IMR-90 (cell line): ENCODE measurements around the gene ME3. TPM values are rescaled to one million over a fixed set of nuclear protein-coding genes. Genes with fewer than 3 reads are reported as not detected.

ENCODE experiments used
- ATAC-seq: fragments of 200-7000 bp; cut with Tn5 transposase; 2 replicates; pipeline ENCODE4 v1.9.1; 2020; ENCODE audit warnings: low read depth, mild to moderate bottlenecking, moderate library complexity
- BruUV-seq: library from RNA; stranded (reverse); fragments of 400-500 nt; replicated peaks from 2 replicates; lab custom pipeline; 2021; lab: Mats Ljungman, UMichigan
- CTCF ChIA-PET: fragments of 300-600 bp; formaldehyde crosslinking; extraction: SDS; loops from one replicate; lab custom pipeline; 2021; ENCODE audit warnings: antibody characterized with exemption; lab: Yijun Ruan, JAX
- POLR2A ChIA-PET: fragments of 300-600 bp; sonication (Branson Sonifier 250); formaldehyde crosslinking; loops from one replicate; lab custom pipeline; 2022; ENCODE audit warnings: antibody characterized with exemption; ENCODE audit not compliant: unreplicated experiment; lab: Charles Lee
- DNase-seq: peaks from one replicate; pipeline ENCODE4 v3.0.0; 2013
- H2AFZ ChIP-seq: replicated peaks from 2 replicates; pipeline ENCODE3; 2013; ENCODE audit warnings: low read length, mild to moderate bottlenecking; ENCODE audit not compliant: poor library complexity
- H2AK5ac ChIP-seq: 2 replicates; pipeline ENCODE4 v1.6.1; 2013; ENCODE audit warnings: low read depth, low read length, inconsistent platforms
- H2AK9ac ChIP-seq: replicated peaks from 2 replicates; pipeline ENCODE3; 2013; ENCODE audit warnings: mild to moderate bottlenecking, low read depth, low read length, moderate library complexity; ENCODE audit not compliant: poor library complexity
- H2BK120ac ChIP-seq: 2 replicates; pipeline ENCODE4 v1.6.1; 2013; ENCODE audit warnings: low read depth, low read length, inconsistent platforms
- H2BK15ac ChIP-seq: 3 replicates; pipeline ENCODE4 v1.6.1; 2013; ENCODE audit warnings: low read depth, low read length, inconsistent platforms
- H2BK20ac ChIP-seq: 2 replicates; pipeline ENCODE4 v1.6.1; 2013; ENCODE audit warnings: low read depth, mild to moderate bottlenecking, inconsistent platforms, low read length, moderate library complexity
- H2BK5ac ChIP-seq: 2 replicates; pipeline ENCODE4 v1.6.1; 2013; ENCODE audit warnings: mild to moderate bottlenecking, low read depth, low read length, inconsistent platforms; ENCODE audit not compliant: poor library complexity, severe bottlenecking
- H3K14ac ChIP-seq: replicated peaks from 2 replicates; pipeline ENCODE4 v1.6.1; 2013; ENCODE audit warnings: low read depth, low read length, inconsistent platforms
- H3K18ac ChIP-seq: 2 replicates; pipeline ENCODE4 v1.6.1; 2013; ENCODE audit warnings: low read depth, low read length, control low read depth
- H3K23ac ChIP-seq: 2 replicates; pipeline ENCODE4 v1.6.1; 2013; ENCODE audit warnings: low read depth, low read length, inconsistent platforms
- H3K27ac ChIP-seq: 2 replicates; pipeline ENCODE4 v1.5.1; 2013; ENCODE audit warnings: mild to moderate bottlenecking, control low read depth, low read length; ENCODE audit not compliant: insufficient read depth
- H3K27me3 ChIP-seq: 2 replicates; pipeline ENCODE4 v1.6.1; 2013; ENCODE audit warnings: low read length; ENCODE audit not compliant: control insufficient read depth, insufficient read depth
- H3K36me3 ChIP-seq: 2 replicates; pipeline ENCODE4 v1.6.1; 2013; ENCODE audit warnings: low read length, mixed read lengths; ENCODE audit not compliant: control insufficient read depth, insufficient read depth
- H3K4ac ChIP-seq: 2 replicates; pipeline ENCODE4 v1.6.1; 2013; ENCODE audit warnings: low read depth, low read length, inconsistent platforms
- H3K4me1 ChIP-seq: 2 replicates; pipeline ENCODE4 v1.6.1; 2013; ENCODE audit warnings: low read length, mixed read lengths; ENCODE audit not compliant: control insufficient read depth, insufficient read depth
- H3K4me2 ChIP-seq: 2 replicates; pipeline ENCODE4 v1.6.1; 2013; ENCODE audit warnings: low read depth, mild to moderate bottlenecking, control low read depth, low read length, moderate library complexity
- H3K4me3 ChIP-seq: 2 replicates; pipeline ENCODE4 v1.5.1; 2013; ENCODE audit warnings: low read depth, mild to moderate bottlenecking, control low read depth, low read length, moderate library complexity; ENCODE audit not compliant: insufficient read depth
- H3K56ac ChIP-seq: 2 replicates; pipeline ENCODE4 v1.6.1; 2013; ENCODE audit warnings: low read length, inconsistent platforms; ENCODE audit not compliant: insufficient read depth; ENCODE audit errors: extremely low read depth
- H3K79me1 ChIP-seq, 2 experiments: 2 replicates each; pipeline ENCODE4 v1.6.1; 2013; ENCODE audit warnings: low read length in 2 of 2, inconsistent platforms in 1 of 2, low read depth in 1 of 2
- H3K9ac ChIP-seq: 2 replicates; pipeline ENCODE4 v1.6.1; 2013; ENCODE audit warnings: low read depth, low read length, control low read depth
- H3K9me1 ChIP-seq: 2 replicates; pipeline ENCODE4 v1.6.1; 2013; ENCODE audit warnings: low read length, inconsistent platforms; ENCODE audit not compliant: insufficient read depth
- H3K9me3 ChIP-seq: 2 replicates; pipeline ENCODE4 v1.6.1; 2013; ENCODE audit warnings: low read length; ENCODE audit not compliant: control insufficient read depth, insufficient read depth
- H4K20me1 ChIP-seq: 2 replicates; pipeline ENCODE4 v1.6.1; 2013; ENCODE audit warnings: low read length, inconsistent platforms; ENCODE audit not compliant: insufficient read depth
- H4K5ac ChIP-seq: 2 replicates; pipeline ENCODE4 v1.6.1; 2013; ENCODE audit warnings: mild to moderate bottlenecking, low read depth, low read length, control low read depth
- H4K8ac ChIP-seq, 2 experiments: 2 replicates each; pipeline ENCODE4 v1.6.1; 2013; ENCODE audit warnings: low read depth in 2 of 2, low read length in 2 of 2, control low read depth in 1 of 2, inconsistent platforms in 1 of 2
- H4K91ac ChIP-seq: 2 replicates; pipeline ENCODE4 v1.6.1; 2013; ENCODE audit warnings: low read depth, low read length, inconsistent platforms; ENCODE audit not compliant: insufficient read depth
- BHLHE40 ChIP-seq: fragments of 150-350 bp; IDR thresholded peaks from 2 replicates; pipeline ENCODE4 v1.6.1; 2016; ENCODE audit warnings: mild to moderate bottlenecking, low read depth, low read length
- MXI1 ChIP-seq: IDR thresholded peaks from 2 replicates; pipeline ENCODE4 v1.6.1; 2012; ENCODE audit warnings: low read depth, mild to moderate bottlenecking, low read length, moderate library complexity, borderline replicate concordance
- NFE2L2 ChIP-seq: fragments of 150-350 bp; IDR thresholded peaks from 2 replicates; pipeline ENCODE4 v1.6.1; 2016; ENCODE audit warnings: low read depth, mild to moderate bottlenecking, low read length
- POLR2A ChIP-seq: IDR thresholded peaks from 2 replicates; pipeline ENCODE4 v1.6.1; 2012; ENCODE audit warnings: mild to moderate bottlenecking, low read depth, low read length
- RAD21 ChIP-seq: IDR thresholded peaks from 2 replicates; pipeline ENCODE4 v1.6.1; 2012; ENCODE audit warnings: low read length, improper control_type of control experiment
- WGBS, 2 experiments: methylation state at CpG; one replicate each; pipeline versions ENCODE4 v1.1.5 to v1.1.7; 2013; ENCODE audit warnings: missing lambda C conversion rate in 2 of 2; ENCODE audit not compliant: insufficient read length in 1 of 2; ENCODE audit errors: extremely low coverage in 2 of 2; 5-methylcytosine and 5-hydroxymethylcytosine counted together
- dilution Hi-C: fragments of 300-500 bp; cut with HindIII; formaldehyde crosslinking; loops from one replicate; pipeline ENCODE4 v1.14.3; 2018; ENCODE audit warnings: low sequenced_read_pairs; ENCODE audit not compliant: unreplicated experiment
- in situ Hi-C: fragments of 300-500 bp; cut with MboI; formaldehyde crosslinking; loops from 3 replicates; pipeline ENCODE4 v1.14.3; 2019; ENCODE audit warnings: low sequenced_read_pairs, inconsistent platforms, mixed read lengths
- intact Hi-C: fragments of 100-400 bp; cut with micrococcal nuclease; formaldehyde crosslinking; loops from 2 replicates; pipeline ENCODE4 v1.10.0; 2022
- polyA plus RNA-seq, 3 experiments: library from polyadenylated mRNA; depleted of rRNA; stranded (reverse); fragments of >200 nt; gene quantifications; 2 replicates each; pipeline ENCODE4 v1.2.3, GENCODE V29; 2012; ENCODE audit warnings: low replicate concordance in 1 of 3
- total RNA-seq: library from RNA; depleted of rRNA; stranded (reverse); fragments of >200 nt; gene quantifications from 2 replicates; pipeline ENCODE4 v1.2.3, GENCODE V29; 2012
- TF ChIP-seq, protein P1 (sequence below): fragments of 150-350 bp; IDR thresholded peaks from 2 replicates; pipeline ENCODE4 v1.6.1; 2016; ENCODE audit warnings: low read depth, mild to moderate bottlenecking, low read length, moderate library complexity, borderline replicate concordance
- TF ChIP-seq, protein P2 (sequence below): fragments of 150-350 bp; IDR thresholded peaks from 2 replicates; pipeline ENCODE4 v1.6.1; 2017; ENCODE audit warnings: mild to moderate bottlenecking, antibody characterized with exemption, low read length, low read depth
- TF ChIP-seq, protein P3 (sequence below): conservative IDR thresholded peaks from 2 replicates; pipeline ENCODE4 v1.5.1; 2012; ENCODE audit warnings: mild to moderate bottlenecking, low read depth, low read length, improper control_type of control experiment

Gene ME3
- total and polyA plus RNA-seq, 2 of the 4 experiments (the other 2 are of a cell fraction): 7.8 to 9.0 TPM

DNA sequence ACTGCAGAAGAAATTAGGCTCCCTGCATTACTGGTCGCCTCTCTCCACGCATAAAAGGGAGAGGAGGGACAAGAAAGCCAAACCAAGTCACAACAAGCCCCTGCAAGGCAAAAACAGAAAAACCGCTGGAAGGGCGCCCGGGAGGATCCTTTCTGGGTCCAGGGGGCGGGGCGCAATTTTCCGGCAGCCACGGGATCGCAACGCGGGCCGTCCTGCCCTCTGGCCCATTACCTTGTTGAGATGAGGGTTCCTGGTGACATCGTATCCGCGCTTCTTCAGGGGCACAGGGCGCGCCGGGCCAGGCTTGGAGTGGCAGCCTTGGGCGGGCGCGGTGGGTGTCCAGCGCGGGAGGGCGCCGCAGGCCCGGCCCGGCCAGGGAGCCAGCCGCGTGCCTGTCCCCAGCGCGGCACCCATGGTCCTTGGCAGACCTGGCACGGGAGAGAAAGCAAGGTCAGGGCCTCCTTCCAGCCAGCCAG lies 847 bp downstream of the ME3 start:
- dilution Hi-C loops (no loop called here), in situ Hi-C loops (loop anchor here (5.0 kb wide), 1 partner anchor 131 kb away; the partner anchor contains the start of gene PRSS23), intact Hi-C loops (loop anchor here (2.0 to 10.0 kb wide), 4 partner anchors 63 to 243 kb away; no protein-coding TSS in a partner anchor)
- no peaks in the 10 kb centered on the region for H3K9me3 ChIP-seq
- peak overlapping the region; percentile 53; the same call in 1 of the 2 replicates for H3K14ac ChIP-seq
- ChIA-PET CTCF (interaction anchor here (0.9 to 1.7 kb wide), 3 partner anchors 11 to 69 kb away, joined by 3 to 7 read pairs (median 3); no protein-coding TSS in a partner anchor), POLR2A (no interaction called here)
- ATAC-seq (peak; percentile 63), DNase-seq (no peak)
- H2BK20ac ChIP-seq: peak overlapping the region; percentile 53; the same call in 1 of the 2 replicates
- peak overlapping the region; percentile 86 for H4K8ac ChIP-seq
- H3K36me3 ChIP-seq: no peaks in the 10 kb centered on the region
- peak overlapping the region; percentile 67 for H4K91ac ChIP-seq
- H3K4me2 ChIP-seq: peak overlapping the region; percentile 81
- no peak overlapping the region; the same call in 1 of the 2 replicates for H3K56ac ChIP-seq
- 0% methylated on average over 6 of the region's 33 CpGs; no CpG with 5 or more reads in 1 of the 2 experiments for WGBS, 2 experiments
- no peaks in the 10 kb centered on the region; the same call in 1 of the 2 replicates for H3K9me1 ChIP-seq
- TF ChIP-seq RAD21 (no peak), NFE2L2 (no peak), POLR2A (no peak), BHLHE40 (no peak), MXI1 (no peak)
- TF ChIP-seq, protein P1, sequence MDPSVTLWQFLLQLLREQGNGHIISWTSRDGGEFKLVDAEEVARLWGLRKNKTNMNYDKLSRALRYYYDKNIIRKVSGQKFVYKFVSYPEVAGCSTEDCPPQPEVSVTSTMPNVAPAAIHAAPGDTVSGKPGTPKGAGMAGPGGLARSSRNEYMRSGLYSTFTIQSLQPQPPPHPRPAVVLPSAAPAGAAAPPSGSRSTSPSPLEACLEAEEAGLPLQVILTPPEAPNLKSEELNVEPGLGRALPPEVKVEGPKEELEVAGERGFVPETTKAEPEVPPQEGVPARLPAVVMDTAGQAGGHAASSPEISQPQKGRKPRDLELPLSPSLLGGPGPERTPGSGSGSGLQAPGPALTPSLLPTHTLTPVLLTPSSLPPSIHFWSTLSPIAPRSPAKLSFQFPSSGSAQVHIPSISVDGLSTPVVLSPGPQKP: no peak
- TF ChIP-seq, protein P2, sequence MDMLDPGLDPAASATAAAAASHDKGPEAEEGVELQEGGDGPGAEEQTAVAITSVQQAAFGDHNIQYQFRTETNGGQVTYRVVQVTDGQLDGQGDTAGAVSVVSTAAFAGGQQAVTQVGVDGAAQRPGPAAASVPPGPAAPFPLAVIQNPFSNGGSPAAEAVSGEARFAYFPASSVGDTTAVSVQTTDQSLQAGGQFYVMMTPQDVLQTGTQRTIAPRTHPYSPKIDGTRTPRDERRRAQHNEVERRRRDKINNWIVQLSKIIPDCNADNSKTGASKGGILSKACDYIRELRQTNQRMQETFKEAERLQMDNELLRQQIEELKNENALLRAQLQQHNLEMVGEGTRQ: no peak
- TF ChIP-seq, protein P3, sequence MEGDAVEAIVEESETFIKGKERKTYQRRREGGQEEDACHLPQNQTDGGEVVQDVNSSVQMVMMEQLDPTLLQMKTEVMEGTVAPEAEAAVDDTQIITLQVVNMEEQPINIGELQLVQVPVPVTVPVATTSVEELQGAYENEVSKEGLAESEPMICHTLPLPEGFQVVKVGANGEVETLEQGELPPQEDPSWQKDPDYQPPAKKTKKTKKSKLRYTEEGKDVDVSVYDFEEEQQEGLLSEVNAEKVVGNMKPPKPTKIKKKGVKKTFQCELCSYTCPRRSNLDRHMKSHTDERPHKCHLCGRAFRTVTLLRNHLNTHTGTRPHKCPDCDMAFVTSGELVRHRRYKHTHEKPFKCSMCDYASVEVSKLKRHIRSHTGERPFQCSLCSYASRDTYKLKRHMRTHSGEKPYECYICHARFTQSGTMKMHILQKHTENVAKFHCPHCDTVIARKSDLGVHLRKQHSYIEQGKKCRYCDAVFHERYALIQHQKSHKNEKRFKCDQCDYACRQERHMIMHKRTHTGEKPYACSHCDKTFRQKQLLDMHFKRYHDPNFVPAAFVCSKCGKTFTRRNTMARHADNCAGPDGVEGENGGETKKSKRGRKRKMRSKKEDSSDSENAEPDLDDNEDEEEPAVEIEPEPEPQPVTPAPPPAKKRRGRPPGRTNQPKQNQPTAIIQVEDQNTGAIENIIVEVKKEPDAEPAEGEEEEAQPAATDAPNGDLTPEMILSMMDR: no peak
- H2AK5ac ChIP-seq: no peak overlapping the region
- H3K27me3 ChIP-seq: no peaks in the 10 kb centered on the region
- peak overlapping the region; percentile 64 for H3K4me3 ChIP-seq
- H3K27ac ChIP-seq: peak overlapping the region; percentile 18; the same call in 1 of the 2 replicates
- peak overlapping the region; percentile 88 for H3K4ac ChIP-seq
- peak overlapping the region; percentile 95 for H2AFZ ChIP-seq
- peak overlapping the region; percentile 94 for H2BK120ac ChIP-seq
- H3K9ac ChIP-seq: peak overlapping the region; percentile 54
- peak overlapping the region; percentile 59 for H2AK9ac ChIP-seq
- H2BK5ac ChIP-seq: peak overlapping the region; percentile 55
- H2BK15ac ChIP-seq: peak overlapping the region; percentile 62; the same call in 1 of the 3 replicates
- H3K79me1 ChIP-seq: peaks cover 0 to 5% of the 10 kb centered on the region in 2 experiments; a peak in 2 of 4 replicates
- H3K4me1 ChIP-seq: 0 out of 2 replicates have a peak, but pooled peaks cover 2% of the 10 kb centered on the region
- BruUV-seq: no TSS peak
- H4K20me1 ChIP-seq: no peaks in the 10 kb centered on the region
- peak overlapping the region; percentile 55; the same call in 1 of the 2 replicates for H3K18ac ChIP-seq
- H4K5ac ChIP-seq: peak overlapping the region; percentile 19; the same call in 1 of the 2 replicates
- peak overlapping the region; percentile 62; the same call in 1 of the 2 replicates for H3K23ac ChIP-seq
